ENCODE data around the gene SUGCT. TPM values are rescaled to one million over a fixed set of nuclear protein-coding genes. Genes with fewer than 3 reads are reported as not detected.

The SUGCT gene
- total and polyA plus RNA-seq, 2 of the 13 experiments (the other 11 are each of a cell fraction or from before 2014, with no cell fraction given): 10.1 to 22.2 TPM

DNA sequence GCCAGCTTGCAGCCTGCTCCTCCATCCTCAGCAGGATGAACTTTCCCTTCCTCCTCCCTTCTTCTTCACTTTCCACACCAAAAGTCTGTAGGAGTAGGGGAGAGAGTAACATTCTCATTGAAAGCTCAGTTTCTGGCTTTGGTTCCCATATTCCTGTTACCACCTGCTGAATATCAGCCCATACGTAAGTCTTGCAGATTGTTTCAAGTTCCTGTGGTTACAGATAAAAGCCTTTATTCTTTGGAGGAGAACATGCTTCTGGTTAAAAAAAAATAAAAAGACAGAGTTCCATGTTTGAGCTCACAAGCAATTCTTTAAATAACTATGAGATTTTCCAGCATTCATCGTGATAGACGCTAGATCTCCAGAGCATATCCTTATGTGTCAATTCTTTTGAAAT is 637.3 kb downstream of the SUGCT start:
- CTCF ChIA-PET (ENCODE audit: low intra/inter-chr PET ratio, low total read pairs): no interaction called here
- WGBS (ENCODE audit: low lambda C conversion rate): 95% methylated on average over 3 of the region's 3 CpGs

DNA sequence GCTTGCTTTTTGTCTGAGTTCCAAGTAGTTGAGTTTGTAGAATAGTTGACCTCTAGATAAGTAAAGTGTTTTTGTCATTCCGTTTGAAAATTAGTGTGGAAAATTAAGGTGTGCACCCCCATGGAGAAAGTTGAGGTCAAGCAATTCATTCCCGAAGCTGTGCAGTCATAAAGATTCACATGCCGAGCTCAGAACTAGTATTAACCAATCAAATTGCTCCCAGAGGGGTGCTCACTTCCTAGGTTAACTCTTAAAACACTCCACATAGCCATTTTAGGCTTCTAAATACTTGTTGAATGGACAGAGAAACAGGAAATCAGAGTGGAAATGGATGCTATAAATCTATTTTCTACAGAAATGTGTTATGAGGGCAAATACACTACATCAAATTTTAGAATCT is 638.9 kb downstream of the SUGCT start:
- Histone ChIP-seq H3K27me3 (ENCODE audit: control insufficient read depth in 1 of 2, insufficient read depth in 2 of 2, low read length in 2 of 2) (no peaks in the 10 kb centered on the region), H3K9ac (ENCODE audit: insufficient read depth, low read depth, low read length) (no peak overlapping the region), H4K20me1 (ENCODE audit: insufficient read depth, low read length) (no peaks in the 10 kb centered on the region), H3K36me3 (replicated peaks in 1 of 2; ENCODE audit: control insufficient read depth in 1 of 2, insufficient read depth in 2 of 2, low read length in 2 of 2) (no peaks in the 10 kb centered on the region), H3K9me3 (ENCODE audit: low read length) (no peaks in the 10 kb centered on the region), H2AFZ (ENCODE audit: low read length) (no peak overlapping the region), H3K4me2 (ENCODE audit: low read depth, low read length) (no peak overlapping the region), H3K4me3 (replicated peaks in 1 of 3; ENCODE audit: insufficient read depth in 1 of 3, low read depth in 2 of 3, low read length in 3 of 3) (no peak overlapping the region), H3K79me2 (ENCODE audit: insufficient read depth, low read length) (no peaks in the 10 kb centered on the region), H3K4me1 (ENCODE audit: insufficient read depth, low read length) (no peaks in the 10 kb centered on the region), H3K27ac (ENCODE audit: extremely low read length, insufficient read depth, low read length) (no peak overlapping the region)
- no TSS peak for BruUV-seq (replicated peaks)
- no peak for ATAC-seq
- no peak for FAIRE-seq
- intact Hi-C loops (cut with micrococcal nuclease; ENCODE audit: unreplicated experiment) (no loop called here), in situ Hi-C loops (cut with HindIII; ENCODE audit: extremely low pct_ligation_motif_present, low pct_unique_long_range_greater_than_20kb) (no loop called here)
- ChIA-PET CTCF (ENCODE audit: low intra/inter-chr PET ratio, low total read pairs) (no interaction called here), POLR2A (no interaction called here)
- WGBS (ENCODE audit: low lambda C conversion rate): 76% methylated on average over 3 of the region's 3 CpGs
- DNase-seq (ENCODE audit: low spot score): no peak
- TF ChIP-seq, protein P1, sequence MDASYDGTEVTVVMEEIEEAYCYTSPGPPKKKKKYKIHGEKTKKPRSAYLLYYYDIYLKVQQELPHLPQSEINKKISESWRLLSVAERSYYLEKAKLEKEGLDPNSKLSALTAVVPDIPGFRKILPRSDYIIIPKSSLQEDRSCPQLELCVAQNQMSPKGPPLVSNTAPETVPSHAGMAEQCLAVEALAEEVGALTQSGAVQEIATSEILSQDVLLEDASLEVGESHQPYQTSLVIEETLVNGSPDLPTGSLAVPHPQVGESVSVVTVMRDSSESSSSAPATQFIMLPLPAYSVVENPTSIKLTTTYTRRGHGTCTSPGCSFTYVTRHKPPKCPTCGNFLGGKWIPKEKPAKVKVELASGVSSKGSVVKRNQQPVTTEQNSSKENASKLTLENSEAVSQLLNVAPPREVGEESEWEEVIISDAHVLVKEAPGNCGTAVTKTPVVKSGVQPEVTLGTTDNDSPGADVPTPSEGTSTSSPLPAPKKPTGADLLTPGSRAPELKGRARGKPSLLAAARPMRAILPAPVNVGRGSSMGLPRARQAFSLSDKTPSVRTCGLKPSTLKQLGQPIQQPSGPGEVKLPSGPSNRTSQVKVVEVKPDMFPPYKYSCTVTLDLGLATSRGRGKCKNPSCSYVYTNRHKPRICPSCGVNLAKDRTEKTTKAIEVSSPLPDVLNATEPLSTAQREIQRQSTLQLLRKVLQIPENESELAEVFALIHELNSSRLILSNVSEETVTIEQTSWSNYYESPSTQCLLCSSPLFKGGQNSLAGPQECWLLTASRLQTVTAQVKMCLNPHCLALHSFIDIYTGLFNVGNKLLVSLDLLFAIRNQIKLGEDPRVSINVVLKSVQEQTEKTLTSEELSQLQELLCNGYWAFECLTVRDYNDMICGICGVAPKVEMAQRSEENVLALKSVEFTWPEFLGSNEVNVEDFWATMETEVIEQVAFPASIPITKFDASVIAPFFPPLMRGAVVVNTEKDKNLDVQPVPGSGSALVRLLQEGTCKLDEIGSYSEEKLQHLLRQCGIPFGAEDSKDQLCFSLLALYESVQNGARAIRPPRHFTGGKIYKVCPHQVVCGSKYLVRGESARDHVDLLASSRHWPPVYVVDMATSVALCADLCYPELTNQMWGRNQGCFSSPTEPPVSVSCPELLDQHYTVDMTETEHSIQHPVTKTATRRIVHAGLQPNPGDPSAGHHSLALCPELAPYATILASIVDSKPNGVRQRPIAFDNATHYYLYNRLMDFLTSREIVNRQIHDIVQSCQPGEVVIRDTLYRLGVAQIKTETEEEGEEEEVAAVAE (CRISPR knock-in tag; IDR thresholded peaks at IDR 0.05; ENCODE audit: borderline replicate concordance): no peak
- no peak for TF ChIP-seq RORA (CRISPR knock-in tag; IDR thresholded peaks at IDR 0.05)
- TF ChIP-seq EP300 (IDR thresholded peaks at IDR 0.05; ENCODE audit: low read depth in 2 of 2, low read length in 2 of 2): no peak
- no peak for TF ChIP-seq EP300 (CRISPR knock-in tag; IDR thresholded peaks at IDR 0.05; ENCODE audit: borderline replicate concordance)
- no peak for TF ChIP-seq ZNF672 (CRISPR knock-in tag; IDR thresholded peaks at IDR 0.05)
- no peak for TF ChIP-seq BRD4 (CRISPR knock-in tag; IDR thresholded peaks at IDR 0.05)
- no peak for TF ChIP-seq ZMYM2 (CRISPR knock-in tag; IDR thresholded peaks at IDR 0.05)
- no peak for TF ChIP-seq ZNF143 (CRISPR knock-in tag; IDR thresholded peaks at IDR 0.05)
- no peak for TF ChIP-seq ZFP82 (CRISPR knock-in tag; IDR thresholded peaks at IDR 0.05; ENCODE audit: borderline replicate concordance)
- TF ChIP-seq NFYB (CRISPR knock-in tag; IDR thresholded peaks at IDR 0.05): no peak
- no peak for TF ChIP-seq RFXAP (CRISPR knock-in tag; IDR thresholded peaks at IDR 0.05; ENCODE audit: borderline replicate concordance)
- TF ChIP-seq, protein P2, sequence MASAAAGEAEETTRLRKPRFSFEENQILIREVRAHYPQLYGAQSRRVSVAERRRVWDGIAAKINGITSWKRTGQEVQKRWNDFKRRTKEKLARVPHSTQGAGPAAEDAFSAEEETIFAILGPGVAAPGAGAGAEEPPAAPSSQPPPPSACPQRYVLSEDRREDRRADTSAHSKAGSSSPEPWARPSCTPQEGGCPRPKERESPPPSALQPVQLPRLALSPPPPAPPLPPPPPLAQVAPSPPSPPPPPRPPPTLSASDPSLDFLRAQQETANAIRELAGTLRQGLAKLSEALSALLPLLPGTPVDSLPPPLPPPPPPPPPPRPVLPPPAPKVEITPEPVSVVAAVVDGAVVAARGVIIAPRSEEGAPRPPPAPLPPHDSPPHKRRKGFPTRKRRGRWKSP (CRISPR knock-in tag; IDR thresholded peaks at IDR 0.05): no peak
- no peak for TF ChIP-seq ZNF563 (CRISPR knock-in tag; IDR thresholded peaks at IDR 0.05)
- TF ChIP-seq SSRP1 (CRISPR knock-in tag; IDR thresholded peaks at IDR 0.05): no peak
- TF ChIP-seq MAFK (conservative IDR thresholded peaks at IDR 0.05 in 1 of 2, IDR thresholded peaks at IDR 0.05 in 1 of 2; ENCODE audit: low read length in 2 of 2): no peak

More for the DNA sequence above, 637.3 kb downstream of the SUGCT start:
- Histone ChIP-seq H3K9me3 (ENCODE audit: low read length) (no peaks in the 10 kb centered on the region), H3K27ac (ENCODE audit: extremely low read length, insufficient read depth, low read length) (no peak overlapping the region), H3K9ac (ENCODE audit: insufficient read depth, low read depth, low read length) (no peak overlapping the region), H3K4me1 (ENCODE audit: insufficient read depth, low read length) (no peaks in the 10 kb centered on the region), H3K36me3 (replicated peaks in 1 of 2; ENCODE audit: control insufficient read depth in 1 of 2, insufficient read depth in 2 of 2, low read length in 2 of 2) (no peaks in the 10 kb centered on the region), H3K27me3 (ENCODE audit: control insufficient read depth in 1 of 2, insufficient read depth in 2 of 2, low read length in 2 of 2) (no peaks in the 10 kb centered on the region), H3K4me2 (ENCODE audit: low read depth, low read length) (no peak overlapping the region), H4K20me1 (ENCODE audit: insufficient read depth, low read length) (no peaks in the 10 kb centered on the region), H2AFZ (ENCODE audit: low read length) (no peak overlapping the region), H3K4me3 (replicated peaks in 1 of 3; ENCODE audit: insufficient read depth in 1 of 3, low read depth in 2 of 3, low read length in 3 of 3) (no peak overlapping the region), H3K79me2 (ENCODE audit: insufficient read depth, low read length) (no peaks in the 10 kb centered on the region)
- in situ Hi-C loops (cut with HindIII; ENCODE audit: extremely low pct_ligation_motif_present, low pct_unique_long_range_greater_than_20kb): no loop called here
- FAIRE-seq (no peak), DNase-seq (ENCODE audit: low spot score) (no peak), ATAC-seq (no peak)
- TF ChIP-seq ZSCAN25 (CRISPR knock-in tag; IDR thresholded peaks at IDR 0.05) (no peak), ZNF570 (CRISPR knock-in tag; IDR thresholded peaks at IDR 0.05; ENCODE audit: borderline replicate concordance) (no peak), SMAD1 (CRISPR knock-in tag; IDR thresholded peaks at IDR 0.05; ENCODE audit: borderline replicate concordance, low read depth) (no peak)
- intact Hi-C loops (cut with micrococcal nuclease; ENCODE audit: unreplicated experiment): no loop called here
- no TSS peak for BruUV-seq (replicated peaks)
- POLR2A ChIA-PET: no interaction called here
